Ramos (cell line): ENCODE measurements around the gene HECW1.

Source experiments
- in situ Hi-C: fragments of 300-500 bp; cut with MboI; formaldehyde crosslinking; loops from one replicate; pipeline ENCODE4 v1.14.3; 2022; ENCODE audit warnings: low sequenced_read_pairs; ENCODE audit not compliant: unreplicated experiment

The HECW1 gene

GRCh38 chr7:43612599-43613589 lies 500.4 kb downstream of the HECW1 start:
- in situ Hi-C loops, result no loop called here
